HepG2 (cell line): ENCODE results near the gene ELOVL6. TPM values are rescaled to one million over a fixed set of nuclear protein-coding genes. Genes with fewer than 3 reads are reported as not detected.

Source experiments
- ATAC-seq: fragments of 200-7000 bp; cut with Tn5 transposase; 3 replicates; pipeline ENCODE4 v1.9.1; 2020; ENCODE audit warnings: mild to moderate bottlenecking, moderate library complexity
- BruUV-seq: library from RNA; stranded (reverse); fragments of 400-500 nt; replicated peaks from 2 replicates; lab custom pipeline; 2021; lab: Mats Ljungman, UMichigan
- CTCF ChIA-PET: fragments of 300-600 bp; formaldehyde crosslinking; extraction: SDS; loops from one replicate; lab custom pipeline; 2021; ENCODE audit warnings: low total read pairs, inconsistent platforms, low intra/inter-chr PET ratio; lab: Yijun Ruan, JAX
- POLR2A ChIA-PET: fragments of 350-600 bp; sonication (Branson Sonifier 250); formaldehyde crosslinking; loops from one replicate; lab custom pipeline; 2020; ENCODE audit warnings: antibody characterized with exemption, inconsistent platforms; lab: Yijun Ruan, JAX
- DNase-seq: peaks from one replicate; pipeline ENCODE4 v3.0.0-alpha.2; 2015; ENCODE audit warnings: low spot score
- FAIRE-seq: peaks from 3 replicates; lab custom pipeline; 2011; peaks lifted over from hg19 to GRCh38; lab: Jason Lieb, UNC
- H2AFZ ChIP-seq: one replicate; pipeline ENCODE4 v1.6.1; 2011; ENCODE audit warnings: low read length, inconsistent platforms
- H3K27ac ChIP-seq: fragments of 300-600 bp; 3 replicates; pipeline ENCODE4 v1.8.0; 2011; ENCODE audit warnings: mixed run types, mild to moderate bottlenecking, mixed read lengths, low read length, inconsistent platforms; ENCODE audit not compliant: insufficient read depth; ENCODE audit errors: extremely low read length
- H3K27me3 ChIP-seq, 2 experiments: fragments of 200-600 bp in 1 of 2; 2 replicates in 1 of 2; 3 replicates in 1 of 2; pipeline versions ENCODE4 v1.6.0 to v1.8.0; 2011; ENCODE audit warnings: low read length in 2 of 2, mild to moderate bottlenecking in 2 of 2, moderate library complexity in 2 of 2, inconsistent platforms in 1 of 2; ENCODE audit not compliant: insufficient read depth in 2 of 2, control insufficient read depth in 1 of 2
- H3K36me3 ChIP-seq, 2 experiments: fragments of 200-600 bp in 1 of 2; replicated peaks in 1 of 2; 2 replicates in 1 of 2; 3 replicates in 1 of 2; pipeline versions ENCODE4 v1.5.1 to v1.8.0; 2011; ENCODE audit warnings: low read length in 2 of 2, inconsistent platforms in 1 of 2; ENCODE audit not compliant: insufficient read depth in 2 of 2, control insufficient read depth in 1 of 2
- H3K4me1 ChIP-seq: 2 replicates; pipeline ENCODE4 v1.5.1; 2012; ENCODE audit warnings: low read length, inconsistent platforms; ENCODE audit not compliant: insufficient read depth
- H3K4me2 ChIP-seq: 2 replicates; pipeline ENCODE4 v1.6.0; 2011; ENCODE audit warnings: low read depth, low read length, inconsistent platforms
- H3K4me3 ChIP-seq, 3 experiments: fragments of 200-600 bp in 1 of 3; sonication (generic), shearing (Covaris generic) in 1 of 3; replicated peaks in 1 of 3; 2 replicates each; pipeline ENCODE4 v1.5.1; 2011 to 2016; ENCODE audit warnings: low read length in 3 of 3, inconsistent platforms in 2 of 3, low read depth in 2 of 3, mild to moderate bottlenecking in 2 of 3, control low read depth in 1 of 3, mixed read lengths in 1 of 3; ENCODE audit not compliant: insufficient read depth in 1 of 3
- H3K79me2 ChIP-seq: one replicate; pipeline ENCODE4 v1.6.1; 2011; ENCODE audit warnings: low read length, inconsistent platforms; ENCODE audit not compliant: insufficient read depth
- H3K9ac ChIP-seq: 2 replicates; pipeline ENCODE4 v1.6.0; 2011; ENCODE audit warnings: mild to moderate bottlenecking, low read depth, low read length, inconsistent platforms; ENCODE audit not compliant: insufficient read depth
- H3K9me3 ChIP-seq: 2 replicates; pipeline ENCODE4 v1.5.1; 2012; ENCODE audit warnings: mild to moderate bottlenecking, low read length
- H4K20me1 ChIP-seq: 2 replicates; pipeline ENCODE4 v1.6.0; 2011; ENCODE audit warnings: inconsistent platforms, mild to moderate bottlenecking, low read length, moderate library complexity; ENCODE audit not compliant: insufficient read depth
- HNRNPLL ChIP-seq: fragments of 200-400 bp; formaldehyde crosslinking; IDR thresholded peaks from 2 replicates; pipeline ENCODE4 v1.6.1; 2017; ENCODE audit warnings: mild to moderate bottlenecking, low read depth, low read length; ENCODE audit not compliant: poor library complexity, severe bottlenecking
- KDM6A ChIP-seq: IDR thresholded peaks from 2 replicates; pipeline ENCODE4 v1.6.1; 2016; ENCODE audit warnings: low read depth
- MIER2 ChIP-seq: IDR thresholded peaks from 2 replicates; pipeline ENCODE4 v1.6.1; 2016; ENCODE audit warnings: missing biosample characterization, missing genetic modification reagents
- NFYC ChIP-seq: IDR thresholded peaks from 2 replicates; pipeline ENCODE4 v1.6.1; 2016; ENCODE audit warnings: missing genetic modification reagents, missing compliant biosample characterization
- POLR2AphosphoS2 ChIP-seq: IDR thresholded peaks from 2 replicates; pipeline ENCODE4 v1.6.1; 2011; ENCODE audit warnings: low read depth, low read length, improper control_type of control experiment
- POLR2AphosphoS5 ChIP-seq: IDR thresholded peaks from 2 replicates; pipeline ENCODE4 v1.6.1; 2012; ENCODE audit warnings: low read depth, low read length
- RXRB ChIP-seq: IDR thresholded peaks from 2 replicates; pipeline ENCODE4 v1.6.1; 2016; ENCODE audit warnings: borderline replicate concordance, missing genetic modification reagents, missing compliant biosample characterization
- SALL2 ChIP-seq: sonication (generic); formaldehyde crosslinking; IDR thresholded peaks from 2 replicates; pipeline ENCODE4 v1.8.1; 2023; ENCODE audit warnings: mild to moderate bottlenecking, missing genetic modification reagents, inconsistent platforms
- TBX3 ChIP-seq: fragments of 450-650 bp; IDR thresholded peaks from 2 replicates; pipeline ENCODE4 v1.6.1; 2017; ENCODE audit warnings: antibody characterized with exemption, mild to moderate bottlenecking, inconsistent platforms, borderline replicate concordance
- TOE1 ChIP-seq: sonication (generic); formaldehyde crosslinking; IDR thresholded peaks from 2 replicates; pipeline ENCODE4 v1.4.0; 2020; ENCODE audit warnings: mild to moderate bottlenecking, missing genetic modification reagents
- UBTF ChIP-seq: sonication (generic); formaldehyde crosslinking; IDR thresholded peaks from 2 replicates; pipeline ENCODE4 v1.4.0; 2020; ENCODE audit warnings: mild to moderate bottlenecking, missing genetic modification reagents
- XRCC5 ChIP-seq: fragments of 200-400 bp; formaldehyde crosslinking; optimal IDR thresholded peaks from 2 replicates; pipeline ENCODE3; 2017; ENCODE audit warnings: mild to moderate bottlenecking, low read length
- ZFP41 ChIP-seq: sonication (generic); formaldehyde crosslinking; IDR thresholded peaks from 2 replicates; pipeline ENCODE4 v1.4.0; 2020; ENCODE audit warnings: mild to moderate bottlenecking, missing genetic modification reagents, borderline replicate concordance
- ZNF251 ChIP-seq: sonication (generic); formaldehyde crosslinking; IDR thresholded peaks from 2 replicates; pipeline ENCODE4 v1.9.0; 2021; ENCODE audit warnings: mild to moderate bottlenecking, missing genetic modification reagents
- ZNF274 ChIP-seq: sonication (generic); formaldehyde crosslinking; IDR thresholded peaks from 2 replicates; pipeline ENCODE4 v1.5.1; 2020; ENCODE audit warnings: mild to moderate bottlenecking, missing genetic modification reagents
- ZNF616 ChIP-seq: sonication (generic); formaldehyde crosslinking; IDR thresholded peaks from 2 replicates; pipeline ENCODE4 v1.5.0; 2020; ENCODE audit warnings: low read depth, mild to moderate bottlenecking, missing genetic modification reagents
- ZNF746 ChIP-seq: sonication (generic); formaldehyde crosslinking; IDR thresholded peaks from 2 replicates; pipeline ENCODE4 v1.8.0; 2022; ENCODE audit warnings: mild to moderate bottlenecking, missing genetic modification reagents
- WGBS: methylation state at CpG from one replicate; pipeline ENCODE4 v1.1.6; 2017; ENCODE audit warnings: low lambda C conversion rate; 5-methylcytosine and 5-hydroxymethylcytosine counted together
- in situ Hi-C: cut with HindIII; loops from 2 replicates; pipeline ENCODE4 v1.10.0; 2017; ENCODE audit warnings: low pct_unique_long_range_greater_than_20kb; ENCODE audit not compliant: extremely low pct_ligation_motif_present
- intact Hi-C: fragments of 100-400 bp; cut with micrococcal nuclease; formaldehyde crosslinking; loops from one replicate; pipeline ENCODE4 v1.10.0; 2022; ENCODE audit not compliant: unreplicated experiment
- polyA plus RNA-seq, 8 experiments: library from polyadenylated mRNA; depleted of rRNA in 3 of 8; stranded (reverse) in 7 of 8; unstranded in 1 of 8; fragments of >200 nt; fragmentation: Illumina TruSeq in 4 of 8; extraction: Trizol in 4 of 8; gene quantifications; 2 replicates each; pipeline versions ENCODE4 v1.2.1 to v1.2.3, GENCODE V29; 2011 to 2016; ENCODE audit warnings: low read depth in 4 of 8, missing spikeins in 1 of 8, mixed read lengths in 1 of 8; ENCODE audit not compliant: insufficient read depth in 1 of 8
- total RNA-seq, 5 experiments: library from RNA; depleted of rRNA; stranded (reverse); fragments of >200 nt; fragmentation: Illumina TruSeq; extraction: Trizol; gene quantifications; 2 replicates each; pipeline ENCODE4 v1.2.3, GENCODE V29; 2016; ENCODE audit warnings: low read depth in 1 of 5
- TF ChIP-seq, protein P1 (sequence below): sonication (generic); formaldehyde crosslinking; IDR thresholded peaks from 2 replicates; pipeline ENCODE4 v1.4.0; 2020; ENCODE audit warnings: low read depth, mild to moderate bottlenecking, missing genetic modification reagents
- TF ChIP-seq, protein P2 (sequence below): IDR thresholded peaks from 2 replicates; pipeline ENCODE4 v1.6.1; 2016; ENCODE audit warnings: low read depth

ELOVL6 gene
- total and polyA plus RNA-seq, 2 of the 13 experiments (the other 11 are each of a cell fraction or from before 2014, with no cell fraction given): 14.1 to 23.2 TPM

DNA sequence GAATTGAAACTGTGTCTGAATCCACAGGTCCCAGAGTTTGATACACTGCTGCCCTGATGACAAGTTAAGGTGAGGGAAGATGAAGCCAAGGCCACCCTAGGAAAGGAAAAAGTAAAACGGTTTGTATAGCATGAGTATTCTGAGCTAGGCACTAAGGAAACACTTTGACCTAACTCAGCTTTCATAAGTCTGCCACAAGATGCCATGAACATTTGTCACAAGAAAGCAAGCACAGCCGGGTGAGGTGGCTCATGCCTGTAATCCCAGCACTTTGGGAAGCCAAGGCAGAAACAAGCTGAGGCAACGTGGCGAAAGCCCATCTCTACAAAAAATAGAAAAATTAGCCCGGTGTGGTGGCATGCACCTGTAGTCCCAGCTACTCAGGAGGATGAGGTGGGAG lies 34.2 kb downstream of the ELOVL6 start:
- TF ChIP-seq ZNF274: no peak
- no peak for TF ChIP-seq HNRNPLL
- TF ChIP-seq ZNF251: no peak
- no peak for TF ChIP-seq ZNF746 (CRISPR knock-in tag)
- TF ChIP-seq ZNF616 (CRISPR knock-in tag): no peak
- no peak for TF ChIP-seq RXRB (CRISPR knock-in tag)
- no peak for TF ChIP-seq TOE1 (CRISPR knock-in tag)
- no peak for TF ChIP-seq XRCC5
- TF ChIP-seq, protein P1, sequence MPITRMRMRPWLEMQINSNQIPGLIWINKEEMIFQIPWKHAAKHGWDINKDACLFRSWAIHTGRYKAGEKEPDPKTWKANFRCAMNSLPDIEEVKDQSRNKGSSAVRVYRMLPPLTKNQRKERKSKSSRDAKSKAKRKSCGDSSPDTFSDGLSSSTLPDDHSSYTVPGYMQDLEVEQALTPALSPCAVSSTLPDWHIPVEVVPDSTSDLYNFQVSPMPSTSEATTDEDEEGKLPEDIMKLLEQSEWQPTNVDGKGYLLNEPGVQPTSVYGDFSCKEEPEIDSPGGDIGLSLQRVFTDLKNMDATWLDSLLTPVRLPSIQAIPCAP: no peak
- no peak for TF ChIP-seq UBTF (CRISPR knock-in tag)
- TF ChIP-seq POLR2AphosphoS5: no peak
- TF ChIP-seq TBX3: no peak
- TF ChIP-seq, protein P2, sequence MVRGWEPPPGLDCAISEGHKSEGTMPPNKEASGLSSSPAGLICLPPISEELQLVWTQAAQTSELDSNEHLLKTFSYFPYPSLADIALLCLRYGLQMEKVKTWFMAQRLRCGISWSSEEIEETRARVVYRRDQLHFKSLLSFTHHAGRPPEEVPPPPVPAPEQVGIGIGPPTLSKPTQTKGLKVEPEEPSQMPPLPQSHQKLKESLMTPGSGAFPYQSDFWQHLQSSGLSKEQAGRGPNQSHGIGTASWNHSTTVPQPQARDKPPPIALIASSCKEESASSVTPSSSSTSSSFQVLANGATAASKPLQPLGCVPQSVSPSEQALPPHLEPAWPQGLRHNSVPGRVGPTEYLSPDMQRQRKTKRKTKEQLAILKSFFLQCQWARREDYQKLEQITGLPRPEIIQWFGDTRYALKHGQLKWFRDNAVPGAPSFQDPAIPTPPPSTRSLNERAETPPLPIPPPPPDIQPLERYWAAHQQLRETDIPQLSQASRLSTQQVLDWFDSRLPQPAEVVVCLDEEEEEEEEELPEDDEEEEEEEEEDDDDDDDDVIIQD (CRISPR knock-in tag): no peak
- no peak for TF ChIP-seq KDM6A (CRISPR knock-in tag)
- no peak for TF ChIP-seq MIER2 (CRISPR knock-in tag)
- no peak for TF ChIP-seq SALL2 (CRISPR knock-in tag)
- no peak for TF ChIP-seq POLR2AphosphoS2
- no peak for TF ChIP-seq NFYC (CRISPR knock-in tag)
- no peak for TF ChIP-seq ZFP41 (CRISPR knock-in tag)
- no peak for FAIRE-seq
- no peak for ATAC-seq
- no peak overlapping the region for H3K4me3 ChIP-seq
- no peak overlapping the region for H3K4me2 ChIP-seq
- ChIA-PET CTCF (no interaction called here), POLR2A (no interaction called here)
- H3K9me3 ChIP-seq: no peaks in the 10 kb centered on the region
- intact Hi-C loops: no loop called here
- H3K9ac ChIP-seq: no peak overlapping the region
- H2AFZ ChIP-seq: no peak overlapping the region
- no peaks in the 10 kb centered on the region for H3K27me3 ChIP-seq
- in situ Hi-C loops: no loop called here
- H3K79me2 ChIP-seq: no peaks in the 10 kb centered on the region
- no peaks in the 10 kb centered on the region for H4K20me1 ChIP-seq
- peaks cover 0 to 7% of the 10 kb centered on the region in 2 experiments; a peak in 2 of 5 replicates for H3K36me3 ChIP-seq
- H3K27ac ChIP-seq: no peak overlapping the region
- DNase-seq: no peak
- no peaks in the 10 kb centered on the region for H3K4me1 ChIP-seq
- no TSS peak for BruUV-seq
- 93% methylated on average over 5 of the region's 5 CpGs for WGBS
